Measurements from ENCODE around the gene IL17B. TPM values are rescaled to one million over a fixed set of nuclear protein-coding genes. Genes with fewer than 3 reads are reported as not detected.
A peak's percentile ranks its signal among the peaks of the same experiment; 100 is the strongest.

The IL17B gene
- total and polyA plus RNA-seq, 2 of the 13 experiments (the other 11 are each of a cell fraction or from before 2014, with no cell fraction given) = 0.29 to 2.6 TPM

DNA sequence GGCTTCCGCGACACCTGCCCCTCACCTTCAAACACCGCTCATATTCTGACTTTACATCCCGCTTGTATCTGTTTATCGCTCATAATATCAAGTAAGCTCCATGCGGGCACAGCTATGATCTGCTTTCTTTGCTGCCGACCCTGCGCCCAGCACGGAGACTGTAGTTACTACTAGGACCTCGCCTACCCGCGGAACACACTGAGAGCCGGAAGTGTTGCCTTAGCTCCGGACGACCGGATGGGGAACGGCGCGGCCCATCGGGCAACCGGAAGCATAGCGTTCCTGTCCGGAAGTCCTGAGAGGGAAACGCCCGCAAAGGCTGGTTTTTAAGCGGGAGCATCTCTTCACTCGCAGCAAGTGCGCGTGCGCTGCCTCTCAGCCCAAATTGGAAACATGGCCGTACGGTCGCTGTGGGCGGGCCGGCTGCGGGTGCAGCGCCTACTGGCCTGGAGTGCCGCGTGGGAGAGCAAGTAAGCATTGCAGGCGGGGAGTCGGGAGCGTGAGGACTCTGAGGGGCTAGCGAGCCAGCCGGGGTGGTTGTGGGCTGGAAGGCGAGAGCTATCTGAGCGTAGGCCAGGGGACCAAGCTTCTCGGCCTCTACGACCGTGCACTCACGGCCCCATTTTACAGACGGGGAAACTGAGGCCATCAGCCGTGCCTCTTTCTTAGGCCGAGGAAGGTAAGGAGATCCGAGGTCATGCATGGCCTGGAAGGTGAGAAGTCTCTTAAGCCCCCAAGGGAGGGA is 33.8 kb downstream of the IL17B start, which contains the start of gene GRPEL2 (continued):
- TF ChIP-seq, protein P1, sequence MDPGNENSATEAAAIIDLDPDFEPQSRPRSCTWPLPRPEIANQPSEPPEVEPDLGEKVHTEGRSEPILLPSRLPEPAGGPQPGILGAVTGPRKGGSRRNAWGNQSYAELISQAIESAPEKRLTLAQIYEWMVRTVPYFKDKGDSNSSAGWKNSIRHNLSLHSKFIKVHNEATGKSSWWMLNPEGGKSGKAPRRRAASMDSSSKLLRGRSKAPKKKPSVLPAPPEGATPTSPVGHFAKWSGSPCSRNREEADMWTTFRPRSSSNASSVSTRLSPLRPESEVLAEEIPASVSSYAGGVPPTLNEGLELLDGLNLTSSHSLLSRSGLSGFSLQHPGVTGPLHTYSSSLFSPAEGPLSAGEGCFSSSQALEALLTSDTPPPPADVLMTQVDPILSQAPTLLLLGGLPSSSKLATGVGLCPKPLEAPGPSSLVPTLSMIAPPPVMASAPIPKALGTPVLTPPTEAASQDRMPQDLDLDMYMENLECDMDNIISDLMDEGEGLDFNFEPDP (CRISPR knock-in tag; conservative IDR thresholded peaks at IDR 0.05) = no peak
- no peak for TF ChIP-seq CEBPB (IDR thresholded peaks at IDR 0.05; ENCODE audit: borderline replicate concordance, low read depth, low read length)
- TF ChIP-seq ZNF879 (CRISPR knock-in tag; IDR thresholded peaks at IDR 0.05) = peak; percentile 44; the same call in 1 of the 2 replicates
- peak; percentile 93 for TF ChIP-seq KDM1A (CRISPR knock-in tag; IDR thresholded peaks at IDR 0.05)
- peak; percentile 48 for TF ChIP-seq MED8 (CRISPR knock-in tag; IDR thresholded peaks at IDR 0.05; ENCODE audit: insufficient replicate concordance)
- TF ChIP-seq TCF12 (IDR thresholded peaks at IDR 0.05) = no peak
- no peak for TF ChIP-seq TCF12 (CRISPR knock-in tag; IDR thresholded peaks at IDR 0.05)
- TF ChIP-seq ZNF710 (CRISPR knock-in tag; IDR thresholded peaks at IDR 0.05; ENCODE audit: borderline replicate concordance) = no peak
- 0 out of 2 replicates have a peak, but pooled peaks have one; percentile 32 for TF ChIP-seq FIP1L1 (IDR thresholded peaks at IDR 0.05; ENCODE audit: borderline replicate concordance, insufficient read depth, low read depth, low read length)
- TF ChIP-seq ZNF329 (CRISPR knock-in tag; IDR thresholded peaks at IDR 0.05; ENCODE audit: low read depth) = no peak
- no peak for TF ChIP-seq PAX8 (CRISPR knock-in tag; IDR thresholded peaks at IDR 0.05; ENCODE audit: borderline replicate concordance)
- TF ChIP-seq ZSCAN9 (CRISPR knock-in tag; IDR thresholded peaks at IDR 0.05; ENCODE audit: borderline replicate concordance) = peak; percentile 81; the same call in 1 of the 2 replicates
- TF ChIP-seq ZNF773 (CRISPR knock-in tag; IDR thresholded peaks at IDR 0.05; ENCODE audit: borderline replicate concordance) = peak; percentile 35; the same call in 1 of the 2 replicates
- TF ChIP-seq, protein P2, sequence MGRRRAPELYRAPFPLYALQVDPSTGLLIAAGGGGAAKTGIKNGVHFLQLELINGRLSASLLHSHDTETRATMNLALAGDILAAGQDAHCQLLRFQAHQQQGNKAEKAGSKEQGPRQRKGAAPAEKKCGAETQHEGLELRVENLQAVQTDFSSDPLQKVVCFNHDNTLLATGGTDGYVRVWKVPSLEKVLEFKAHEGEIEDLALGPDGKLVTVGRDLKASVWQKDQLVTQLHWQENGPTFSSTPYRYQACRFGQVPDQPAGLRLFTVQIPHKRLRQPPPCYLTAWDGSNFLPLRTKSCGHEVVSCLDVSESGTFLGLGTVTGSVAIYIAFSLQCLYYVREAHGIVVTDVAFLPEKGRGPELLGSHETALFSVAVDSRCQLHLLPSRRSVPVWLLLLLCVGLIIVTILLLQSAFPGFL (CRISPR knock-in tag; IDR thresholded peaks at IDR 0.05) = no peak
- TF ChIP-seq KDM4B (CRISPR knock-in tag; IDR thresholded peaks at IDR 0.05) = peak; percentile 87
- TF ChIP-seq HNRNPUL1 (IDR thresholded peaks at IDR 0.05; ENCODE audit: low read depth, low read length) = no peak
- TF ChIP-seq ZNF777 (CRISPR knock-in tag; IDR thresholded peaks at IDR 0.05) = peak; percentile 55; the same call in 1 of the 2 replicates
- no peak for TF ChIP-seq ZFYVE20 (CRISPR knock-in tag; IDR thresholded peaks at IDR 0.05; ENCODE audit: borderline replicate concordance, low read depth)
- peak; percentile 81 for TF ChIP-seq HINFP (CRISPR knock-in tag; IDR thresholded peaks at IDR 0.05; ENCODE audit: low read depth)
- no peak for TF ChIP-seq TEAD2 (CRISPR knock-in tag; IDR thresholded peaks at IDR 0.05)
